GM21360 (cell line): ENCODE measurements around the gene ZRANB3.
"Not testable (repeated sequence)": the region's sequence is repeated elsewhere in the genome, so short reads cannot be mapped to it uniquely, and the experiment has no call there.

ENCODE experiments used
- ATAC-seq: cut with Tn5 transposase; IDR thresholded peaks from one replicate; pipeline ENCODE4 v1.9.1; 2021; ENCODE audit warnings: mild to moderate bottlenecking, moderate library complexity; ENCODE audit not compliant: unreplicated experiment

ZRANB3 gene

DNA sequence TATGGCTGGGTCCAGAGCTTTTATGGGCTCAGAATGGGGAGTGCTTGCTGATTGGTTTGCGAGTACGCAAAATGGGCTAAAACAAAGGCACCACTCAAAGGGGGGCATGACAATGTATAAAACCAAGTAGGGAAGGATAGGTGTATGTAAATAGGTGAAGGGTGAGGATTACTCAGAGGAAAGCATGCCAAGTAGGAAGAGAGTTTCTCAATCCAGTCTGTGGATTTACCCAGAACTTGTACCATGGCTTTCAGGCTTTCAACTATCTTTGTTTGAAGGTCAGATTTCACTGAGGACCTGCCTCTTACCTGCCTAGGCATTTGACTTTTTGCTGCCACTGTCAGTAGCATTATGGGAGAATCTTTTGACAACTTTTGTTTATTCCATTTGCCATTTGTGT lies 386.7 kb downstream of the ZRANB3 start:
- ATAC-seq = no peak

DNA sequence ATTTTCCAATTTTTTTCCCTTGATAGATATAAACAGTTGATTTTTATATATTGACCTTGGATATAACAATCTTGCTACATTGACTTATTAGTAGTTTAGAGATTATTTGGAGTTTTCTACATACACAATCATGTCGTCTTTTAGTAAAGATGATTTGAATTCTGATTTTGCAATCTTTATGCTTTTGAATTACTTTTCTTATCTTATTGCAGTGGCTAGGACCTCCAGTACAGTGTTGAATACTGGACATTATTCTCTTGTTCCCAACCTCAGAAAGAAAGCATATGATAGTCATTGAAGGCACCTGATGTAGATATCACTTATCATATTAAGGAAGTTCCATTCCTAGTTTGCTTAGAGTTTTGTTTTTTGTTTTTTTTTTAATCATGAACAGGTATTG lies 388.7 kb downstream of the ZRANB3 start:
- no peak for ATAC-seq

DNA sequence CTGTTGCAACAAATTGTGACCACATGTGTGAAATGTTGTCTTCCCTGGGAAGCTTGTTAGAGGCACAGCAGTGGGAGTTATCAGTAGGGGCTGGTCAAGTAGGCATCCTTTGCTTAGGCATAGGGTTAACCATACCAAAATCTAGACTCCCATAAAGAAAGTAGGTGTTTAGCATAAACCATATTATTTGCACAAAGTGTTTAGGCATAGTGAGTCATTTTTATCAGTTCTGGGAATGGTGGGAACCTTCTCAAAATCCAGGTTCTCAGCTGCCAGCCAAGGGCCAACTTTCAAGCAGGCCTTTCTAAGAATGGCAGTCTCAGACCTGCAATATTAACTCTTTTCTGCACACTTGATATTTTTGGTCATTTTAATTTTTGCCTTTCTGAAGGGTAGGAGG lies 390.4 kb downstream of the ZRANB3 start:
- ATAC-seq = no peak

DNA sequence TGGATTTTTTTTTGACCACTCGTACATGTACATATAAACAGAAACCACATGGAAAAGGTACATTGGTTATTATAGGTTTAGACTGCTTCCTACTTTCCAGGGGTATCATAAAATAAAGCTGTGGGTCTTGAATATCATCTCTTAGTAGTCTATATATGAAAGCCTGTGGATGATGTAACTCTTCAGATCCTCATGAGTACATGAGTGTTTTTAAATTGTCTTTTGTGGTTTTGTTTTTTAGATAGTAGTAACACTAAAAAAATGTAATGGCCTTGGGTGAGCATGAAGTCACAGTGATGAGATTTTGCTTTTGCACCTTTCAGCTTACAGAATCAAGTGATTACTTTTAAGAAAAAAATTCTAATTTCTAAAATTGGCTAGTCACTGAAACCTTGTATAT lies 398.7 kb downstream of the ZRANB3 start:
- ATAC-seq = no peak

DNA sequence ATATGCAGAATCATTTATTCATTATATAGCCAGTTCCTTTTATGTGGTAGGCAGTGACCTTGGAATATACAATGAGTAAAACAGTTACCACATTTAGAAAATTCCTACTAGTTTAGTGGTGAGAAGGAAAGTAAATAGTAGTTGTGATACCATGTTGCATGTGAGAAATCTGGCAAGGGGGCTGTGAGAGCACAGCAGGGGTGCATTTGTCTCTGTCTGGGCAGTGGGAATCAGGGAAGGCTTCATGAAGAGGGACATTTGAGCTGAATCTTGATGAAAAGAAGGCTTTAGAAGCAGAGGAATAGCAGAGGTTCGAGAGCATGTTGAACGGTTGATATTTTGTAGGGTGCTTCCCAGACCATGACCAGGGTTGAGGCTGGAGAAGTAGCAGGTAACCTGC lies 400.3 kb downstream of the ZRANB3 start:
- no peak for ATAC-seq

DNA sequence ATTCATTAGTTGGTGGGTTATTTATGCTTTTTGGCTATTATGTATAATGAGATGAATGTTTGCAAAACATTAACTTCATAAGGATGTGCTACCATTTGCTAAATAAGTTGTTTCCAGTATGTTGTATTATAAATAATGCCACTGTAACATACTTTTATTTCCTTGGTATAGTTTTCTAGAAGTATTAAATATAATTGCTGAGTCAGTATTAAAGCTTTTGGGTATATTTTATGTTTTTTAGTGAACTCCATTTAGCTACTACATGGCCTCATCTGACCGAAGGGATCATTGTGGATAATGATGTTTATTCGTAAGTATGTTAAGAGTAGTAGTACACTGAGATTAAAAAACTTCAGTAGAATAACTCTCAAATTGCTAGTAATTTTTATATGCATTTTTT lies 405.1 kb downstream of the ZRANB3 start:
- no peak for ATAC-seq

DNA sequence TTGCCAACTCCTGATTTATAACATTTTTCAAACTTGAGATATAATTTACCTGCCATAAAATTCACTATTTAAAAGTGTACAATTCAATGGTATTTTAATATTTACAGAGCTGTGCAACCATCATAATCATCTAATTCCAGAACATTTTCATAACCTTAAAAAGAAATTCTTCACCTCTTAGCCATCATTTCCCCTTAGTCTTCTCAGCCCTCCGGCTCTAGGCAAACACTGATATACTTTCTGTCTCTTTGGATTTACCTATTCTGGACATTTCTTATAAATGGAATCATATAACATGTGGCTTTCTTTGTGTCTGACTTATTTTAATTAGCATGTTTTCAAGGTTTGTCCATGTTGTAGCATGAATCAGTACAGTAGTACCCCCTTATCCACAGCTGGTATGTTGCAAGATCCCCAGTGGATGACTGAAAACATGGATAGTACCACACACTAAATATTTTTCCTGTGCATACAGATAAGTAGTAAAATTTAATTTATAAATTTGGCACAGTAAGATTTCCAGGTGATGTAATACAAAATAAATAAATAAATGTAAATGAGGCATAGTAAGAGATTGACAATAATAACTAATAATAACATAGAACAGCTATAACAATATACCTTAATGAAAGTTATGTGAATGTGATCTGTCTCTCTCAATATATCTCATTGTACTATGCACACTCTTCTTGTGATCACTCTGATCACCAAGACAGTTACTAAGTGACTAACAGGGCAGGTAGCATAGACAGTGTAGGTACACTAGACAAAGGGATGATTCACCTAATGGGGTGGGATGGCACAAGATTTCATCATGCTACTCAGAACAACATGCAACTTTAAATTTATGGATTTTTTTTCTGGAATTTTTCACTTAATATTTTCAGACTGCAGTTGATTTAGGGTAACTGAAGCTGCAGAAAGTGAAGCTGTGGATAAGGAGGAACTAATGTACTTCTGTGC lies 405.8 kb downstream of the ZRANB3 start:
- no peak for ATAC-seq

DNA sequence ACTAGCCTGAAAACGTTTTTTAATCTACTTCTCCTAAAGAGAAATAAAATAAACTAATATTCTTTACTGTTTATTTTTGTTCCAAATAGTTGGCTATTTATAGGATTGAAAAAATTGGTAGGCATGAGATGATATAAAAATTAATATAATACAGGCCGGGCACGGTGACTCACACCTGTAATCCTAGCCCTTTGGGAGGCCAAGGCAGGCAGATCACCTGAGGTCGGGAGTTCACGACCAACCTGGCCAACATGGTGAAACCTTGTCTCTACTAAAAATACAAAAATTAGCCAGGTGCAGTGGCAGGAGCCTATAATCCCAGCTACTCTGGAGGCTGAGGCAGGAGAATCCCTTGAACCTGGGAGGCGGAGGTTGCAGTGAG lies 409.4 kb downstream of the ZRANB3 start:
- not testable (repeated sequence) for ATAC-seq

DNA sequence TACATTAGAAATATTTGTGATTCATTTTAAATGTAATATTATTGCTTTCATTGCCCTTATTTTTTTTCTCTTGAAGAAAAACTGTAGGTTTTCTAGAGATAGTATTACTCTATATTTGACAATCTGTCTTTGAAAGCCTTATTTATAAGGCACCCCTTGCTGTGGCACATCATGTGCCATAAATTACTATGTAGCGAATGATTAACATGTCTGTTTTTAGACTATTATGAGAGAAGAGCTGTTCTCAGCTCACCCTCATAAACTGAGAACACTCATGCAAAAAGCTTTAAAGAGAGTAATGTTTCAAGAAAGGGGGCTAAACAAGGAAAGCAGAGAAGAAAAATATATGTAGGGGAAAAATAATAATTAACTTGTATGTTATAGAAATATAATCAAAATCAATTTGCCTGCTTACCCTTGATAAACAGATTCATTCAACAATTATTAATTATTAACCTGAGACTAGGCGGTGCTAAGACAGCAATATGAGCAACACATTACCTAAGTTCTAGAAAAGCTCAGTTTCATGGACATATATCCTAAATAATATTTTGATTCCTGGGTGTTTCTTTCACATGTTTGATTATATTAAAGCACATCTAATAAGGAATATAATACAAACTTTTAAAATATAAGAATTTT lies 409.9 kb downstream of the ZRANB3 start:
- ATAC-seq = no peak

DNA sequence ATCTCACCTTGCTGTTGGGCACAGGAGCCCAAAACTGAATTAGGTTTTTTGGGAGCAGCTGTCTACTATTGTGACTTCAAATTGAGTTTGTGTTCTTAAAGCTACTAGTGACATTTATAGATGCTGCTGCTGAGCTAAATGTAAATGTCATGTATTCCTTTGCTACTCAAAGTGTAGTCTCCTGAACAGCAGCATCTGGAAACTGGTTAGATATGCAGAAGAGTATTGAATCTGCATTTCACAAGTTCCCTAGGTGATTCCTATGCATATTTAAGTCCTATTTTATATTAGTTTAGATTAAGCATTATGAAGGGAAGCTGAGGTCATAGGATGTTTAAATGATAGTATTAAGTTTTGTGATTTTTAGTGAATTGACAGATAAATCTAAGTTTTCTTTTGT lies 411.4 kb downstream of the ZRANB3 start:
- ATAC-seq = no peak

DNA sequence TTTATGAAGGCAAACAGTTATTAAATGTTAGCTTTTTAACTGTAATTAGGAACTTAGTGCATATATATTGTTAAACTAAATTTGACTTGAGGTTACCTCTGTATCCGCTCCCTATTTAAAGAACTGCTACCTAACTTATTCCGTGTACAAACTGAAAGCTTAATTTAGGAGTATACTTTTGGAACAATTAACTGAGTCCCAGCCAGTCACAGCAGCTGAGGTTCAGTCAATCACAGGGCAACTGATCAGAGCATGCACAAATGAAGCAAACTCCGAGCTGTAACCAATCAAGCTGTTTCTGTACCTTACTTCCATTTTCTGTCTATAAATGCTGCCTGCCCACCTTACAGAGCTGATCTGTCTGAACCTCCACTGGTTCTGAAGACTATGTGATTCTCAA lies 417.7 kb downstream of the ZRANB3 start:
- no peak for ATAC-seq

DNA sequence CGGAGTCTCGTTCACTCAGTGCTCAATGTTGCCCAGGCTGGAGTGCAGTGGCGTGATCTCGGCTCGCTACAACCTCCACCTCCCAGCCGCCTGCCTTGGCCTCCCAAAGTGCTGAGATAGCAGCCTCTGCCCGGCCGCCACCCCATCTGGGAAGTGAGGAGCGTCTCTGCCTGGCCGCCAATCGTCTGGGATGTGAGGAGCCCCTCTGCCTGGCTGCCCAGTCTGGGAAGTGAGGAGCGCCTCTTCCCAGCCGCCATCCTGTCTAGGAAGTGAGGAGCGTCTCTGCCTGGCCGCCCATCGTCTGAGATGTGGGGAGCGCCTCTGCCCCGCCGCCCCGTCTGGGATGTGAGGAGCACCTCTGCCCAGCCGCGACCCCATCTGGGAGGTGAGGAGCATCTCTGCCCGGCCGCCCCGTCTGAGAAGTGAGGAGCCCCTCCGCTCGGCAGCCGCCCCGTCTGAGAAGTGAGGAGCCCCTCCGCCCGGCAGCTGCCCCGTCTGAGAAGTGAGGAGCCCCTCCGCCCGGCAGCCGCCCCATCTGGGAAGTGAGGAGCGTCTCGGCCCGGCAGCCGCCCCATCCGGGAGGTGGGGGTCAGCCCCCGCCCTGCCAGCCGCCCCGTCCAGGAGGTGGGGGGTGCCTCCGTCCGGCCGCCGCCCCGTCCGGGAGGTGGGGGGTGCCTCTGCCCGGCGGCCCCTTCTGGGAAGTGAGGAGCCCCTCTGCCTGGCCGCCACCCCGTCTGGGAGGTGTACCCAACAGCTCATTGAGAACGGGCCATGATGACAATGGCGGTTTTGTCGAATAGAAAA lies 425.3 kb downstream of the ZRANB3 start:
- ATAC-seq = not testable (repeated sequence)

DNA sequence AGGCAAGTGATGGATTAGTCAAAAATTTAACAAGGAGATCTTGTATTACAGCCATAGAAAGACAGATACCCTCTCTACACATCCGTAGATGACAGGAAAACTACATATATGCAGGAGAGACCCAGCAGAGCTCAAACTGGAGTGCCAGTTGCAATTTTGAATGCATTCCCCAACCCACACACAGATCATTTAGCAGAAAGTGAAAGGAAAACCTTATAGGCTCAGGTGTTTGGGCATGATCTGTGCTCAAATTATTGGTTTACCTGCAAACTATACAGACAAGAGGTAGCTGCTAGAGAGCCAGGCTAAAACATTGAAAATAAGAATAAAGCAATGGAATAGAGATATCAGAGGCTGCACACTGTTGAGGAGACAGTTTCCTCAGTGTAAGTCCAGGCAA lies 427.2 kb downstream of the ZRANB3 start:
- no peak for ATAC-seq

DNA sequence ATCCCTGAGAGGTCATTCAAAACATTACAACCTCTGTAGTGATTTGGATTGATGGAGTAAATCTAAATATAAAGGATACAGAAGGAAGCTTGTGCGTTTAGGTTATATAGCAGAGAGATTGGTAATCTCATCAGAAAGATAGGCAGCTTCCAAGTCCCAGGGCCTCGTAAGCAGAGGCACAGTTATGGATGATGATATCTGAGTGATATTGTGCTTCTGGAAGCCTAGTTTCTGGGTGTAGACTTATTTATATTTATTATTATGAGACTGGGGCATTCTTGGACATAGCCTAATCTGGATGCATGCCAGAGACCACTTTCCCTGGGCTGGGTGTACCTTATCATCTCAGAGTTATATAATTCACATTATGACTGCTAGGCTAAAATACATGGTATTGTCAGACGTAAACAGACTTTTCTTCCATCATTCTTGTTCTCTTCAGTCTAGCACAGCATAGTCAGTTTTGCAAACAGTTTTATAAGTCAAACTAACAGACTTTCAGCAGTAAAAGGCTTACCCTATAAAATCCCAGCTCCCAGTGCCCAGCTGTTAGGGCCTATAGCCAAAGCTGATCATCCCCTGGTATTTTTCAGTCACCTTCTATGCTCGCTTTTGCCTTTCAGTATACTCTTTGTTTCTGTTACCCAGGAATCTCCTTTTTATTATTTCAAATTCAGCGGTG lies 431.1 kb downstream of the ZRANB3 start:
- no peak for ATAC-seq

DNA sequence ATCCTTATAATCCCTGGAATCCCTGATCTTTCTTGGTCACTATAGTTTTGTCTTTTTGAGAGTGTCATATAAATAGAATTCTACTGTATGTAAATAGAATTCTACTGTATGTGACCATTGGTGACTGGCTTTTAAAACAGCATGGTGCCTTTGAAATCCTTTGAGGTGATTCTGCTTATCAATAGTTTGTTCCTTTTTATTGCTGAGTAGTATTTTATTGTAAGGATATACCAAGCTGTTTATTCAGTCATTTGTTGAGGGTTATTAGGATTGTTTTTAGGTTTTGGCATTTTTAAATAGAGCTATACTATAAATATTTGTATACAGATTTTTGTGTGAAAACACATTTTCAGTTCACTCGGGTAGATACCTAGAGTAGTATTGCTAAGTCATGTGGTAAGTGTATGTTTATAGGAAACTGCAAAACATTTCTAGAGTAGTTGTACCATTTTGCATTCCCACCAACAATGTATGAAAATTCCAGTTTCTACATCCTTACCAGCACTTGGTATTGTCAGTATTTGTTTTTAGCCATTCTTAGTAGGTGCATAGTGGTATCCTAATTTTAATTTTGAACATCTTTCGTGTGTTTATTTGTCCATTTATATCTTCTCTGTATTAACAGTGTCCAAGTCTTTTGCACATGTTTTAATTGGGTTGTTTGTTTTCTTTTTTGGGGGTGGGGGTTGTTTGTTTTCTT lies 433.3 kb downstream of the ZRANB3 start:
- no peak for ATAC-seq

DNA sequence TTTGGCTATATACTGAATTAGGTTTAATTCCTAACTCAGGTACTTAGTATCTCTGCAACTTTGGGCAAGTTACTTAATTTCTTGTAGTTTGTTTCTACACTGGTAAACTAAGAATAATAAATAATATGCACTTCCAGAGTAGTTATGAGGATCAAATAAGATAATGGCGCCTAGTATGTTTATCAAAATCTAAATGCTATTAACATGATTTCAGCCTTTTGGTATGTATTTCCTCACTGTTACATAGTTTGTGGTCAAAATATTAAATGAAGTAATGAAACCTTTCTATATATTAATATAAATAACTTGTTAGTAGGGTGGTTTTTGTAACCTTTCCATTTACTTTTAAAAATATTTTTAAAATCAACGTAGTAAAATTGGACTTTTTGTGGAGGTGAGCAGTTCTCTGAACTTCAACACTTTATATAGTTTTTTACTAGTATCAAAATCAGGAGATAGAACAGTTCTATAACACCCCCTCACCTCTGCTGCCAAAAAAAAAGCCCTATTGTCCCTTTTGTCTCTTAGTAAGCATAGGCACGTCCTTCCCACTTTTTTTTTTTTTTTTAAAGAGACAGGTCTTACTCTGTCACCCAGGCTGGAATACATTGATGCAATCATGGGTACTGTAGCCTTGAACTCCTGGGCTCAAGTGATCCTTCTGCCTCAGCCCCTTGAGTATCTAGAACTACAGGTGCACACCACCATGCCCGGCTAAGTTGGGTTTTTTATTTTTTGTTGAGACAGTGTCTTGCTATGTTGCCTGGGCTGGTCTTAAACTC lies 434.2 kb downstream of the ZRANB3 start:
- no peak for ATAC-seq

DNA sequence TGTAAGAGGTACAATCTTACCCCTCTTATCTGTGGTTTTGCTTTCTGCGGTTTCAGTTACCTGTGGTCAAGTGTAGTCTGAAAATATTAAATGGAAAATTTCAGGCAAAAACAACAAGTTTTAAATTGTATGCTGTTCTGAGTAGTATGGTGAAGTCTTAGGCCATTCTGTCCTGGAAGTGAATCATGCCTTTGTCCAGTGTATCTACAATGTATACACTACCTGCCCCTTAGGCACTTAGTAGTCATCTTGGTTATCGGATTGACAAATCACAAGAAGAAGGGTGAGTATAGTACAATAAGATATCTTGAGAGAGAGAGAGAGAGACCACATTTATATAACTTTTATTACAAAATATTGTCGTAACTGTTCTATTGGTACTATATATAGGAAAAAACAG lies 435.4 kb downstream of the ZRANB3 start:
- no peak for ATAC-seq

DNA sequence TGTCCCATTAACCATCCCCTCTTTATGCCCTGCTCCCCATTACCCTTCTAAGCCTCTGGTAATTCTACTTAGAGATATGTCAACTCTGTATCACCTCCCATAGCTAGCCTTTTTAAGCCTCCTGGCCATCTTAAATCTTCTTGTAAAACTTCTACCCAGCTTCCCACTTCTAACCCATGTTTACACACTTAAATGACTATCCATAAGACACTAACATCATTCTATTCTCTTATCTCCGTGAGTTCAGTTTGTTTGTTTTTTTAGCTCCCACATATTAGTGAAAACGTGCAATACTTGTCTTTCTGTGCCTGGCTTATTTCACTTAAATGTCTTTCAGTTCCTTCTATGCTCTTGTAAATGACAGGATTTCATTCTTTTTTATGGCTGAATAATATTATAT lies 436.5 kb downstream of the ZRANB3 start:
- no peak for ATAC-seq

DNA sequence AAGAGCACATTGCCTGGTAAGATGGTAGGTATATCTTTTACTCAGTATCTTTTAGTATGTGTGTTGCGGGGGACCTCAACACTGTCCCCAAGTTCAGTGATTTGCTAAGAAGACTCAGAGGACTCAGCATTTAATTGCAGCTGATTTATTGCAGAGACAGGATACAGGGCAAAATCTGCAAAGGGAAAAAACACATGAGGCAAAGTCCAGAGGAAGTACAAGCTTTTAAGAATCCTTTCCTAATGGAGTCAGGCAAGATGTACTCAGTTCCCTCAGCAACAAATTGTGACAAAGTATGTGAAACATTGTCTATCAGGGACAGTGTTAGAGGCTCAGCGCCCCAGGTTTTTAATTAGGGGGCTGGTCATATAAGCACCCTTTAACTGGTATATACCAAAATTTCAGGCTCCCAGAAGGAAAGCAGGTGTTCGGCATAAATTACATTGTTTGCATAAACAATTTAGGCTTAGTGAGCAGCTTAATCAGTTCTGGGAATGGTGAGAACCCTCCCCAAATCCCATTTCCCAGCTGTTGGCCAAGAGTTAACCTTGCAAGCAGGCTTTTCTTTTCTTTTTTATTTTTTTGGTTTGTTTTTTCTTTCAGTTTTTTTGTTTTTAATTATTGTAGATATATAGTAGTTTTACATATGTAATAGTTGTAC lies 437.2 kb downstream of the ZRANB3 start:
- no peak for ATAC-seq
